ENCODE measurements around the gene RELB.

The RELB gene

DNA sequence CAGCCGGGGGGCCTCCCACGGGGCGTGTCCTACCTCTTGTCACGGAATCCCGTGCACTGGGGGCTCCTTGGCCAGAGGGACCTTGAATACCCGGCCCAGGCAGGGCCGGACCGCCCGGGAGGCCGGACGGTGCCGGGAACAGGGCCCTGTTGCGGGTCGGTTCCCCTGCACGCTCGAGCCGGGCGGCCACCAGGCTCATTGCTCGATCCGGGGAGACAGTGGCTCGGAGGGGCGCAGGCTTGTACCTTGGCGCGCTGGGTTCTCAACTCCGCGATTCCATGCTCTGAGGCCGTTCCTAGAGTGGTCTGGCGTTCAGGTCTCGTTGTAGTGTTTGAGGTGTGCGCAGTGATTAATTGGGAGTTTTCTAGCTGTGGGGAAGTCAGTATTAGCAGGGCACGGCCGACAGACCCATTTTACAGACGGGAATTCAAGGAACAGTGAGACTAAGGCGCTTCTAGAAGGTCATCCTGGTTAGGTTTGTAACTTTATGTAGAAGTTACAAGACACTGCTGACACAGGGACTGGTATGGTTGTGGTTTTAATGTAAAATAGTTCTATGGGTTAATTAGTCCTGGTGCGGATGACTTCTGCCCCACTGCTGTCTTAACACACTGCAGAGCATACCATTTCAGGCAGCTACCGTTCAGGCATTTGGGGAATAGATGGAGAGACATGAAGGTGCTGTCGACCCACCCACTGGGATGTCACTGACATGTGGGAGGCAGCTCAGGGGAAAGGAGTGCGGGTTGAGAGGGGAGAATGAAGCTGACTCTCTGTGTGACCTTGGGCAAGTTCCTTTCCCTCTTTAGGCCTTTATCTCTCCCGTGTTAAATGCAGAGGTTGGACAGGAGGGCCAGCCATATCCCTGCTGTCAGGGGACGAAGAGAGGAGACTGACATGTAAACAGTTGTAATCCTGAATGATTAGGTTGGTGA lies 45.5 kb upstream of the RELB start:
- Histone ChIP-seq H3K79me2 (ENCODE audit: insufficient read depth, low read length) (peaks cover 60% of the 10 kb centered on the region), H3K9ac (ENCODE audit: low read depth, low read length) (peak overlapping the region; percentile 93), H3K27me3 (ENCODE audit: insufficient read depth, low read length, poor library complexity) (no peaks in the 10 kb centered on the region), H3K4me1 (ENCODE audit: insufficient read depth, low read length) (peaks cover 40% of the 10 kb centered on the region), H3K9me3 (ENCODE audit: insufficient read depth, low read length, severe bottlenecking) (no peaks in the 10 kb centered on the region), H4K20me1 (ENCODE audit: insufficient read depth, low read length) (peaks cover 43% of the 10 kb centered on the region), H2AFZ (ENCODE audit: low read depth, low read length) (peak overlapping the region; percentile 76), H3K4me3 (ENCODE audit: low read depth in 1 of 2, low read length in 2 of 2) (peak overlapping the region; percentile 95 to 96), H3K4me2 (ENCODE audit: insufficient read depth, low read length) (peak overlapping the region; percentile 90), H3K27ac (ENCODE audit: low read length) (peak overlapping the region; percentile 64), H3K36me3 (ENCODE audit: insufficient read depth, low read length) (peaks cover 19% of the 10 kb centered on the region)
- peak; percentile 28 for ATAC-seq (ENCODE audit: insufficient read depth, low read depth)
- DNase-seq = no peak
- TF ChIP-seq, protein P1, sequence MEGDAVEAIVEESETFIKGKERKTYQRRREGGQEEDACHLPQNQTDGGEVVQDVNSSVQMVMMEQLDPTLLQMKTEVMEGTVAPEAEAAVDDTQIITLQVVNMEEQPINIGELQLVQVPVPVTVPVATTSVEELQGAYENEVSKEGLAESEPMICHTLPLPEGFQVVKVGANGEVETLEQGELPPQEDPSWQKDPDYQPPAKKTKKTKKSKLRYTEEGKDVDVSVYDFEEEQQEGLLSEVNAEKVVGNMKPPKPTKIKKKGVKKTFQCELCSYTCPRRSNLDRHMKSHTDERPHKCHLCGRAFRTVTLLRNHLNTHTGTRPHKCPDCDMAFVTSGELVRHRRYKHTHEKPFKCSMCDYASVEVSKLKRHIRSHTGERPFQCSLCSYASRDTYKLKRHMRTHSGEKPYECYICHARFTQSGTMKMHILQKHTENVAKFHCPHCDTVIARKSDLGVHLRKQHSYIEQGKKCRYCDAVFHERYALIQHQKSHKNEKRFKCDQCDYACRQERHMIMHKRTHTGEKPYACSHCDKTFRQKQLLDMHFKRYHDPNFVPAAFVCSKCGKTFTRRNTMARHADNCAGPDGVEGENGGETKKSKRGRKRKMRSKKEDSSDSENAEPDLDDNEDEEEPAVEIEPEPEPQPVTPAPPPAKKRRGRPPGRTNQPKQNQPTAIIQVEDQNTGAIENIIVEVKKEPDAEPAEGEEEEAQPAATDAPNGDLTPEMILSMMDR (IDR thresholded peaks at IDR 0.05; ENCODE audit: borderline replicate concordance, extremely low read depth, low read length, poor library complexity, severe bottlenecking) = no peak
- no peak for TF ChIP-seq EZH2 (IDR thresholded peaks at IDR 0.05; ENCODE audit: borderline replicate concordance, low read depth, low read length, severe bottlenecking)

DNA sequence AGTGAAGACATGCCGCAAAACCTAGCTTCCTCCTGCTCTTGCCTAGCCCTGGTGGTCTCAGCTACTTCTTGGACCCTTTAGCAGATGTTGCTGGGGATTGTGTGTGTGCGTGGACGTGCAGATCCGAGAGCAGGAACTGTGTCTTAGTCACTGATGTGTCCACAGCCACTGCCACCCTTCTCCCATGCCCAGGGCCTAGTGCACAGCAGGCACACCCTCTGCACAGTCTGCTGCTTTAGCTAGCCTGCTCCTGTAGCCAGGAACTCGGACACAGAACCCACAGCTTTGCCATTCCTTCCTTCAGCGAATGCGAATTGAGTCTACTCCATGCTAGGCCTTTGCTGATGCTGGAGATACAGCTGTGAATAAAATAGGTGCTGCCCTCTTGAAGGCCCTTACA lies 43.7 kb upstream of the RELB start:
- H3K79me2 ChIP-seq (ENCODE audit: insufficient read depth, low read length) = peaks cover 72% of the 10 kb centered on the region

DNA sequence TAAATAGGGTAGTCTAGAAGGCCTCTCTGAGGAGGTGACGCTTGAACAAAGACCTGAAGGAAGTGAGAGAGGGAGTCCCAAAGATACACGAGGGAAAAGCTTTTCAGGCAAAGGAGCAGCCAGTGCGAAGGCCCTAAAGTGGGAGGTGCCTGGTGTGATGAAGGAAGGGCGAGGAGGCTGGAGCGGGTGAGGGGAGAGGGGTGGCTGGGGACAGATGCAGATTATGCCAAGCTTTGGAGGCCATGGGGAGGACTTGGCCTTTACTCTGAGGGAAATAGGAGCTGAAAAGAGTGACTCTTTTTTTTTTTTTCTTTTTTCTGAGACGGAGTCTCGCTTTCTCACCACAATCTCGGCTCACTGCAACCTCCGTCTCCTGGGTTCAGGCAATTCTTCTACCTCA lies 43.2 kb upstream of the RELB start:
- H3K4me1 ChIP-seq (ENCODE audit: insufficient read depth, low read length) = peaks cover 40% of the 10 kb centered on the region
- H3K9ac ChIP-seq (ENCODE audit: low read depth, low read length) = peak overlapping the region; percentile 93; the same call in 1 of the 2 replicates
- peak overlapping the region; percentile 90; the same call in 1 of the 2 replicates for H3K4me2 ChIP-seq (ENCODE audit: insufficient read depth, low read length)
- H3K36me3 ChIP-seq (ENCODE audit: insufficient read depth, low read length) = peaks cover 34% of the 10 kb centered on the region
- no peak for ATAC-seq (ENCODE audit: insufficient read depth, low read depth)
- no peak overlapping the region for H2AFZ ChIP-seq (ENCODE audit: low read depth, low read length)
- peaks cover 54% of the 10 kb centered on the region for H4K20me1 ChIP-seq (ENCODE audit: insufficient read depth, low read length)
- TF ChIP-seq, protein P1 (IDR thresholded peaks at IDR 0.05; ENCODE audit: borderline replicate concordance, extremely low read depth, low read length, poor library complexity, severe bottlenecking) = no peak
- no peak for TF ChIP-seq EZH2 (IDR thresholded peaks at IDR 0.05; ENCODE audit: borderline replicate concordance, low read depth, low read length, severe bottlenecking)
- peaks cover 72% of the 10 kb centered on the region for H3K79me2 ChIP-seq (ENCODE audit: insufficient read depth, low read length)
- H3K4me3 ChIP-seq (ENCODE audit: low read depth in 1 of 2, low read length in 2 of 2) = no peak overlapping the region
- DNase-seq = no peak
- no peak overlapping the region for H3K27ac ChIP-seq (ENCODE audit: low read length)
- no peaks in the 10 kb centered on the region for H3K27me3 ChIP-seq (ENCODE audit: insufficient read depth, low read length, poor library complexity)
- H3K9me3 ChIP-seq (ENCODE audit: insufficient read depth, low read length, severe bottlenecking) = no peaks in the 10 kb centered on the region

More for the DNA sequence above, 43.7 kb upstream of the RELB start:
- DNase-seq (no peak), ATAC-seq (ENCODE audit: insufficient read depth, low read depth) (no peak)
- peak overlapping the region; percentile 90 for H3K4me2 ChIP-seq (ENCODE audit: insufficient read depth, low read length)
- no peak overlapping the region for H2AFZ ChIP-seq (ENCODE audit: low read depth, low read length)
- H4K20me1 ChIP-seq (ENCODE audit: insufficient read depth, low read length) = peaks cover 54% of the 10 kb centered on the region
- no peak for TF ChIP-seq EZH2 (IDR thresholded peaks at IDR 0.05; ENCODE audit: borderline replicate concordance, low read depth, low read length, severe bottlenecking)
- TF ChIP-seq, protein P1 (IDR thresholded peaks at IDR 0.05; ENCODE audit: borderline replicate concordance, extremely low read depth, low read length, poor library complexity, severe bottlenecking) = no peak
- peak overlapping the region in 1 of 2 experiments; percentile 95; a peak in 1 of 4 replicates for H3K4me3 ChIP-seq (ENCODE audit: low read depth in 1 of 2, low read length in 2 of 2)
- no peaks in the 10 kb centered on the region for H3K9me3 ChIP-seq (ENCODE audit: insufficient read depth, low read length, severe bottlenecking)
- peaks cover 32% of the 10 kb centered on the region for H3K36me3 ChIP-seq (ENCODE audit: insufficient read depth, low read length)
- H3K9ac ChIP-seq (ENCODE audit: low read depth, low read length) = peak overlapping the region; percentile 93; the same call in 1 of the 2 replicates
- H3K27ac ChIP-seq (ENCODE audit: low read length) = peak overlapping the region; percentile 51; the same call in 1 of the 2 replicates
- peaks cover 40% of the 10 kb centered on the region for H3K4me1 ChIP-seq (ENCODE audit: insufficient read depth, low read length)
- H3K27me3 ChIP-seq (ENCODE audit: insufficient read depth, low read length, poor library complexity) = no peaks in the 10 kb centered on the region
